Measurements from ENCODE around the gene INPP5D. TPM values are rescaled to one million over a fixed set of nuclear protein-coding genes. Genes with fewer than 3 reads are reported as not detected.

Gene INPP5D
- total and polyA plus RNA-seq, 4 donors: 2.9 to 18.8 (median 6.6) TPM

GRCh38 chr2:233125455-233126065 is 65.4 kb downstream of the INPP5D start:
- WGBS: 94% methylated on average over 20 of the region's 20 CpGs
- Histone ChIP-seq H3K4me1 (ENCODE audit: control insufficient read depth in 4 of 4, insufficient read depth in 4 of 4, low read length in 3 of 4) (no peaks in the 10 kb centered on the region), H3K4me3 (ENCODE audit: low read depth in 1 of 3, low read length in 3 of 3) (no peak overlapping the region), H3K27me3 (ENCODE audit: control insufficient read depth in 4 of 4, insufficient read depth in 4 of 4, low read length in 3 of 4) (no peaks in the 10 kb centered on the region), H3K9me3 (ENCODE audit: control insufficient read depth in 4 of 4, low read length in 3 of 4) (no peaks in the 10 kb centered on the region), H3K9ac (ENCODE audit: low read depth in 1 of 2, low read length in 2 of 2) (no peak overlapping the region), H3K27ac (ENCODE audit: low read depth in 1 of 2, low read length in 2 of 2) (no peak overlapping the region), H3K36me3 (ENCODE audit: control insufficient read depth in 4 of 4, insufficient read depth in 3 of 4, low read depth in 1 of 4, low read length in 3 of 4) (peaks cover 0 to 4% (median 1%) of the 10 kb centered on the region in 4 donors)
- TF ChIP-seq NR2F2 (IDR thresholded peaks at IDR 0.05) (no peak), RAD21 (IDR thresholded peaks at IDR 0.05) (no peak), YY1 (IDR thresholded peaks at IDR 0.05) (no peak), GABPA (IDR thresholded peaks at IDR 0.05 in 1 of 2, conservative IDR thresholded peaks at IDR 0.05 in 1 of 2) (no peak), JUND (IDR thresholded peaks at IDR 0.05) (no peak), FOXA1 (IDR thresholded peaks at IDR 0.05) (no peak), TAF1 (conservative IDR thresholded peaks at IDR 0.05) (no peak), ZBTB33 (IDR thresholded peaks at IDR 0.05) (no peak), CTCF (IDR thresholded peaks at IDR 0.05; ENCODE audit: low read depth, low read length, missing input control) (no peak), ATF3 (IDR thresholded peaks at IDR 0.05) (no peak), REST (IDR thresholded peaks at IDR 0.05) (no peak)
- DNase-seq (ENCODE audit: low spot score): no peak

GRCh38 chr2:233129351-233129978 is 69.3 kb downstream of the INPP5D start:
- no peak overlapping the region for H3K9ac ChIP-seq (ENCODE audit: low read depth in 1 of 2, low read length in 2 of 2)
- DNase-seq (ENCODE audit: low spot score): no peak
- WGBS: 60% methylated on average over 9 of the region's 9 CpGs
- H3K9me3 ChIP-seq (ENCODE audit: control insufficient read depth in 4 of 4, low read length in 3 of 4): no peaks in the 10 kb centered on the region
- H3K4me1 ChIP-seq (ENCODE audit: control insufficient read depth in 4 of 4, insufficient read depth in 4 of 4, low read length in 3 of 4): no peaks in the 10 kb centered on the region
- H3K36me3 ChIP-seq (ENCODE audit: control insufficient read depth in 4 of 4, insufficient read depth in 3 of 4, low read depth in 1 of 4, low read length in 3 of 4): peaks cover 0 to 7% (median 2%) of the 10 kb centered on the region in 4 donors
- TF ChIP-seq EGR1 (IDR thresholded peaks at IDR 0.05; ENCODE audit: low read depth in 2 of 2) (no peak), REST (IDR thresholded peaks at IDR 0.05) (no peak)
- no peak overlapping the region for H3K27ac ChIP-seq (ENCODE audit: low read depth in 1 of 2, low read length in 2 of 2)
- no peaks in the 10 kb centered on the region for H3K27me3 ChIP-seq (ENCODE audit: control insufficient read depth in 4 of 4, insufficient read depth in 4 of 4, low read length in 3 of 4)
- no peak overlapping the region for H3K4me3 ChIP-seq (ENCODE audit: low read depth in 1 of 3, low read length in 3 of 3)

All from liver (tissue), 9 donors.